Measurements from ENCODE around the gene SYNGR4.

SYNGR4 gene

DNA sequence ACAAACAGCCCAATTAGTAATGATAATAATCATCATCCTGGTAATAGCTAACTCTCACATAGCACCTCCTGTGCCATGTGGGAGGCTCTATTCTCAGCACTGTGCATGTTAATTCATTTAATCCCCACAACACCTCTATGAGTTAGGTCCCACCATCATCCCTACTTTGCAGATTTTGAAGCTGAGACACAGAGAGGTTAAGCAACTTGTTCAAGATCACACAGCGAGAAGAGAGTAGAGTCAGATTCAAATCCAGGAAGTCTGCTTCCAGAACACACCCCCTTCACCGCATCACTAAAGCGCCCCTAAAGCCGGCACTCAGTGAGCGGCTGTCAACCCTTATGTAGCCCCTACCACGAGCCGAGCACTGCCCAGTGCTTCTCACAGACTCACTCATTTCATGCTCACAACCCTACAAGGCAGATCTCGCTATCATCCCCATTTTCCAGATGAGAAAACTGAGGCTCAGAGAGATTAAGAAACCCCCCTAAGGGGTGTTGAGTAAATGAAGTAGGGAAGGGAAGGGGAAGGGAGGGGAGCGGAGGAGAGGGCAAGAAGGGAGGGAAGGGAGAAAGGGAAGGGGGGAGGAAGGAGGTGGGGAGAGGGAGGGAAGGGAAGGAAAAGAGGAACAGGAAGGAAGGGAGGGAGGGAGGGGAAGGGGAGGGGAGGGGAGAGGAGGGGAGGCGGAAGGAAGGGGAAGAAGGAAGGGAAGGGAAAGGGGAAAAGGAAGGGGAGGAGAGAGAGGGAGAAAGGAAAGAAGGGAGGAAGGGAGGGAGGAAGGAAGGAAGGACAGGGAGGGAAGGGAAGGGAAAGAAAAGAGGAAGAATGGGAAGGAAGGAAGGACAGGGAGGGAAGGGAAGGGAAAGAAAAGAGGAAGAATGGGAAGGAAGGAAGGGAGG is 22.4 kb upstream of the SYNGR4 start:
- peak; percentile 64 for DNase-seq (ENCODE audit: low spot score)

DNA sequence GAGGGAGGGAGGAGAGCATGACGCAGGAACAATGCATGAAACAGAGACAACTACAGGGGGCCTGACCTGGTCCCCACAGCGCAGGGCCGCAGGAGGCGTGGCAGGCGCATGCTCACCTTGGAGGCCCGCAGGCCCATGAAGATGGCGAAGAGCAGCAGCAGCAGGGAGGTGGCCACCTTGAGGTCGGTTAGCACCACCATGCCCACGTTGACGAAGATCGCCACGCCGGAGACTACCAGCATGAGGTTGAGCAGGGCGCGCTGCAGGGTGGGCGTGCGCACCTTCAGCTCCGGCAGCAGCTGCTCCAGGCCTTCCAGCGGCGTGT is 21.8 kb upstream of the SYNGR4 start:
- DNase-seq (ENCODE audit: low spot score) = no peak

DNA sequence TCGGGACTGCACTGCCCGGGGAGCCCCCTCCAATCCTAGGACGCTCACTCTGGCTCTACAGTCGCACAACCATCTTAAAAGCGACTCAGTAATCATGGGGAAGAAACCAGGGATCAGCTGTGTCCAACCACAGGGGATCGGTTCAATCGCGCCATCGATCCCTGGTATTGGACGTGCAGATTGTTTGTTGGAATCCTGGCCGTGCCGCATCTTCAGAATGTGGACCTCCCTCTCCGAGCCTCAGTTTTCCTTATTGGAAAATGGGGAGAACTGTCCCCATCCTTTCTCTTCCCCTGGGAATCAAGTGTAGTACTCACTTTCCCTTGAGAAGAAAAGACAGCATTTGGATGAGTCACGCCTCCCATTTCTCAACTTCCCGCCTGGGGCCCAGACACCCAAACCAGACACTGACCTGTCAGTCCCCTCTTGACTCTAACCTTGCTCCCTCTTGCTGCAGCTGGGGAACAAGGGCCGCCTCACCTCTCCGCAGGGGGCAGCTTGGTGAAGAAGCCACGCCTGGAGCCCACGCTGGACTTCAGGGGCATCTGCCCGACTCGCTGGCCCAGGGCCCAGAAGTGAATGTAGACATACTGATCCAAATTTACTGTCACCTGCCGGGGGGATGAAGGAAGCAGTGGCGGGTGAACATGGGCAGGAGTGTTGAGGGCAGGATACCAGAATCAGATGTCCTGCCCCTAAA is 21.2 kb upstream of the SYNGR4 start:
- DNase-seq (ENCODE audit: low spot score) = no peak

DNA sequence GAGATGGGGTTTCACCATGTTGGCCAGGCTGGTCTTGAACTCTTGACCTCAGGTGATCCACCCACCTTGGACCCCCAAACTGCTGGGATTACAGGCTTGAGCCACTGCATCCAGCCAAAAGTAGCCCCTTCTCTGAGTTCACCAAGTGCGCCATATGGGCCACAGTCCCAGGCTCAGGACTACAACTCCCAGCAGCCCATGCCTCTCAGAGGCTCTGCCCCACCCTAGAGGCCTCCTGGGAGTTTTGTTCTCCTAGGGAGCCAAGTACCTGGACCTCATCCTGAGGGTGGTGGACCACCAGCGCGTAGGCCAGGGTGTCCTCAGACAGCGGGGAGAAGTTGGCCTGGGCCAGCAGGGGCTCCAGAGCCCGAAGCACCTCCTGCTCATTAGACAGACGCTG is 19.3 kb upstream of the SYNGR4 start:
- no peak for DNase-seq (ENCODE audit: low spot score)

DNA sequence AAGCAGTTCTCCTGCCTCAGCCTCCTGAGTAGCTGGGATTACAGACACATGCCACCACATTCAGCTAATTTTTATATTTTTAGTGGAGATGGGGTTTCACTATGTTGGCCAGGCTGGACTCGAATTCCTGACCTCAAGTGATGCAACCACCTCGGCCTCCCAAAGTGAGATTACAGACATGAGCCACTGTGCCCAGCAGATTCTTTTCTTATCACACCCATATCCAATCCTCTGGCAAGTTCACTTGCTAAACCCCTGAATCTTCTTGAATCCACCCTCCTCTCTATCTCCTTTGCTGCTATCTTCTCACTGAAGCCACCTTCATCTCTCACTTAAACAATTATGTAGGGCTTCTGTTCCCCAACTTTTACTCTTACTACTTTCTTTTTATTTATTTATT is 18.0 kb upstream of the SYNGR4 start:
- DNase-seq (ENCODE audit: low spot score) = no peak

DNA sequence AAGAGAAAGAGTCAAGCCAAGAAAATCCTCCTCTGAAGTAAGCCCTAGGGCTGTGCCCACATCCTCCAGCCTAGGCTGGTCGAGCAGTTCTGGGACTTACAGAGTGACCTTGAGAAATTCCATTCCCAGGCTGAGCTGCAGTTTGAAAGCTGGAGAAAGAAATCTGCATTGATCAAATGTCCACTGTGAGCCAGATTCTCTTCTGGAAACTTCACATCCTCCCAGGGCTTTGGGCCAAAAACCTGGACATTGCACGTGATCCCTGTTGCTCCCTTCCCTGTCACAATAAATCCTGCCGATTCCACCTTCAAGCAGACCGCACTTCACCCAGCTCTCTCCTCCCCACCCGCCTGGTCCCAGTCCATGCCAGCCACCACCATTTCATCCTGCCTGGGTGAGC is 16.1 kb upstream of the SYNGR4 start:
- no peak for DNase-seq (ENCODE audit: low spot score)

DNA sequence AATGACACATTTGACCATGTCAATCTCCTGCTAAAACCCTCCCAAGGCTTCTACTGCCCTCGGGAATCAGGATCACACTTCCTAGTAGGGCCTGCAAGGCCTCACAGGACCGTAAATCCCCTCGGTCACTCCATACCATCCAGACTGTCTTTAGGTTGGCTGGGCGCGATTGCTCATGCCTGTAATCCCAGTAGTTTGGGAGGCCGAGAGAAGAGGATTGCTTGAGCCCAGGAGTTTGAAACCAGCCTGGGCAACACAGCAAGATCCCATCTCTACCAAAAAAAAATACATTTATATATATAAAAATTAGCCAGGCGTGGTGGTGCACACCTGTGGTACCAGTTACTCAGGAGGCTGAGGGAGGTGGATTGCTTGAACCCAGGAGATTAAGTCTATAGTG is 15.4 kb upstream of the SYNGR4 start:
- no peak for DNase-seq (ENCODE audit: low spot score)

DNA sequence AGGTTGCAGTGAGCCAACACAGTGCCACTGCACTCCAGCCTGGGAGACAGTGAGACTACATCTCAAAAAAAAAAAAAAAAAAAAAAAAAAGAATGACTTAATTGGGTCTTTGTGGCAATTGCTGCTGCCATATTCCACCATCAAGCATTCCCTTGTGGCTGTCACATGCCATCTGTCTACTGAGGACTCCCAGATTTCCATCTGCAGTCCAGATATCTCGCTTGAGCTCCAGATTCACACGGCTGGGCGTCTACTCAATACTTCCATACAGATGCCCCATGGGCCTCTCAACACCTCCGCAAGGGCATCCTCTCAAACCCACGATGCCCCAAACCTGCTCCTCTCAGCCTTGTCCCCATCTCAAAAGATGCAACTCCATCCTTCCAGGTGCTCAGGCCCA is 13.3 kb upstream of the SYNGR4 start:
- no peak for DNase-seq (ENCODE audit: low spot score)

DNA sequence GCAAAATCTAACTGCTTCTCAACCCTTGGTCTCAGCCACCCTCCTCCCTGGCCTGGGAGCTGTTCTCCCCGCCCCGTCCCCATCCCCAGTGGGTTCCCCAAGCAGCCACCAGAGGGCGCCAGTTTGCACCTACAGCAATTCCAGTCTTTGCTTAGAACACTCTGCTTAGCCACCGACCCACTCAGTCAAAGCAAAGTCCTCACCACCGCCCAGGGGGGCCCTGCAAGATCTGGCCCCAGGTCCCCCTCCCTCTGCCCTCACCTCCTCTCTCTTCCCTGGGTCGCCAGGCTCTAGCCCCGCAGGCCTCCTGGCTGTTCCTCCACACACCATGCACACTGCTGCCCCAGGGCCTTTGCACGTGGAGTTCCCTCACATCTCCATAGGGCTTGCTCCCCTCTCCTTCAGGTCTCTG is 12.8 kb upstream of the SYNGR4 start:
- peak; percentile 47 for DNase-seq (ENCODE audit: low spot score)

DNA sequence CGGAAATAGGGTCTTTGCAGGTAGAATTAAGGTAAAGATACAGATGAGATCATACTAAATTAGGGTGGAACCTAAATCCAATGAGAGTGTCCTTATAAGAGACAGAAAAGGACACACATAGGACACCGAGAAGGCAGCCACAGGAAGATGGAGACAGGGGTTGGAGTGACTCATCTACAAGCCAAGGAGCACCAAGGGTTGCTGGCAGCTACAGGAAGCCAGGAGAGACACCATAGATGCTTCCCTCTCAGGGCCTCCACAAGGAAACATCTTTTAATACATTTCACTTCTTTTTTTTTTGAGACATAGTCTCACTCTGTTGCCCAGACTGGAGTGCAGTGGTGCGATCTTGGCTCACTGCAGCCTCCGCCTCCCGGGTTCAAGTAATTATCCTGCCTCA is 10.5 kb upstream of the SYNGR4 start:
- no peak for DNase-seq (ENCODE audit: low spot score)

DNA sequence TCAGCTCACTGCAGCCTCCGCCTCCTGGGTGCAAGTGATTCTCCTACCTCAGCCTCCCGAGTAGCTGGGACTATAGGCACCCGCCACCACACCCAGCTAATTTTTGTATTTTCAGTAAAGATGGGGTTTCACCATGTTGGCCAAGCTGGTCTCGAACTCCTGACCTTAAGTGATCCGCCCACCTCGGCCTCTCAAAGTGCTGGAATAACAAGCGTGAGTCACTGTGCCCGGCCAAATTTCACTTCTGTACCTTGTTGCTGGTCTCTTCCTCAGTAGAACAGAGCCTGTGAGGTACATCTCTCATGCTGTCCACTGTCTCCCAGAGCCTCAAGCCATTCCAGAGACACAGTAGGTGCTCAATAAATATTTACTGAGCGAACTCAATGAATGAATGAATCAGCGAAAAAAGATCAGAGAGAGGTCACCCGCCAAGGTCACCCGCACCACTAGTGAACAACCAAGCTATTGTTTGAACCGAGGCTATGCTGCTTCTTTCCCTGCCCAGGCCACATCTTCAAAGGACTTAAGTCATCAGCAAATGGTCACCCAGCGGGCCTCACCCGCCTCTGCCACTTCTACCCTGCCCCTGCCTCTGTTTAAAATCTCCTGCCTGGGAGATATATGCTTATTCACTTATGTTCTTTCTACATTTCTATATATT is 9.7 kb upstream of the SYNGR4 start:
- no peak for DNase-seq (ENCODE audit: low spot score)

DNA sequence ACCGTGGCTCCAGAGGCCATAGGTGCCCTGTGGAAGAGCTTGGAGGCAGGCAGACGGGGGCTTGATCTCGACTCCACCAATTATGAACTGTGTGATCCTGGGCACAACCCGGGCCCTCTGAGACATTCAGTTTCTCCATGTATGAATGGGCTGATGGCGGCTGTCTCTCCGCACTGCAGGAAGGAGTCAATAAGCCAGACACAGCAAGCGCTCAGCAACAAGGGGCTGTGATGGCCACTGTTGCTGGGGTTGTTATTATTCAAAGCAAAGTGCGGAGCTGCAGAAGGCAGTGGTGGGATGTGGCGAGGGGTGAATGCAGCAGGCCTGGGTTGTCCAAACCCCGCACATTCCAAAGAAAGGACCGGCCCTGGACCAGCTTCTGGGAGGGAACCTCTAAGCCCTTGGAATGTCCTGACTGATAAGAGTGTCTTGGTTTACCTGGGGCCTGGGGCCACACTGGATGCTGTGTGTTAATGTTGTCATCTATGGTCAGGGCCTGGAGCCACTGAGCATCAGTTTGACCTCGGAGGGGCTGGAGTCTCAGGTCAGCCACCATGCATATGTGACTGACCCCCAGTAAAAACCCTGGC is 8.7 kb upstream of the SYNGR4 start:
- DNase-seq (ENCODE audit: low spot score) = no peak

DNA sequence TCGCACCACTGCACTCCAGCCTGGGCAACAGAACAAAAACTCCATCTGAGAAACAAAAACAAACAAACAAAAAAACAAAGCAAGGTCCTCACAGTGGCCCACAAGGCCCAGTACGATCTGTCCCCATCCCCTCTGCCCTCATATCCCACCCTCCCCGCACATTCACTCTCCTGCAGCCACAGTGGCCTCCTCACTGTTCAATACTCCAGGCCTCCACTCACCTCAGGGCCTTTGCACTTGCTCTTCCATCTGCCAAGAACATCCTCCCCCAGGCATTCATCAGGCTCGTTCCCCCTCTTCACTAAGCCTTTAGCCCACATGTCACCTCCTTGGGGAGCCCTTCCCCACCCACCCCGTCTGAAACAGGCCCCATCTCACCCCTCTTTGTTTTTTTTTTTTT is 5.0 kb upstream of the SYNGR4 start:
- DNase-seq (ENCODE audit: low spot score) = no peak

DNA sequence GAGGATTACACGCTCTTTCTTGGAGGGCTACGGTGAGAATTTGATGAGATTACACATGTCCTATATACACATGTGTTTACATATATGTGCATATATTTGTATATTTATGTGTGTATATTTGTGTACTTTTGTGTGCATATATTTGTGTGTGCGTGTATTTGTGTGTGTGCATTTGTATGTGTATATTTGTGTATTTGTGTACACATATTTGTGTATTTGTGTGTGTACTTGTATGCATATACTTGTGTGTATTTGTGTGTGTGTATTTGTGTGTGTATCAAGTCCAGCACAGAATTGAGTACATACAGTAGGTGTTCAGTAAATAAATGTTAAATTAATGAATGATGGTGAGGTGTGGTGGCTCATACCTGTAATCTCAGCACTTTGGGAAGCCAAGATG is 2.3 kb upstream of the SYNGR4 start:
- no peak for DNase-seq (ENCODE audit: low spot score)

DNA sequence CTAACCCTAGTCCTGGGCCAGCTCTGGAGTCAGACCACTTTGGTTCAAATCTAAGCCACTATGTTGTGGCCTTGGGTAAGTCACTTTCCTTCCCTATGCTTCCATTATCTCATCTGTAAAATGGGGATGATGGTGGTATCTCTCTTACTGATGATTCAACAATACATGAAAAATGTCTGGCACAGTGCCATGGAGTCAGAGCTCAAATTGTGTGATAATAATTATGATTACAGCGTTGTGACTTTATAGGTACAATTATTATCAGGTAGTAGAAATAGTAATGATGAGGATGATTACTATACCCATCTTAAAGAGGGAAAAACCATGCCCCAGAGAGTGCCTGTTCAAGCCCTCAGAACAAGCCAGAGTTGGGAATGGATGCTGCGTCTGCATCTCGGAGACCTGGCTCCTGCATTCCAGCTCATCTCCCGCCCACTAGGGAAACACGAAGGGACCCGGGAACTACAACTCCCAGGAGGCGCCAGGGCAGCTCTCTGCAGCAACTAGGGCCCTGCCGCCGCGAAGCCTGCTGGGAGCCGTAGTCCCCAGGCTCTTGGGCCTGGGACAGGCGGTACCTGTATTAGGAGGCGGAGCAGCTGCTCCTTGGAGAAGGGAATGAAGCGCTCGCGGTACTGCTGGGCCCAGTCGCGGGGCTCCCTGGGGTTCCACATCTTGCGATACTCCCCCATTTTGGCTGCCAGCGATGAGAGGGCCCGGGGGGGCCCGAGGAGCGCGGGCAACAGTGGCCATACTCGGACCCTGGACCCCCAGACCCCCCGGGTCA is 1.3 kb upstream of the SYNGR4 start:
- DNase-seq (ENCODE audit: low spot score) = peak; percentile 98

DNA sequence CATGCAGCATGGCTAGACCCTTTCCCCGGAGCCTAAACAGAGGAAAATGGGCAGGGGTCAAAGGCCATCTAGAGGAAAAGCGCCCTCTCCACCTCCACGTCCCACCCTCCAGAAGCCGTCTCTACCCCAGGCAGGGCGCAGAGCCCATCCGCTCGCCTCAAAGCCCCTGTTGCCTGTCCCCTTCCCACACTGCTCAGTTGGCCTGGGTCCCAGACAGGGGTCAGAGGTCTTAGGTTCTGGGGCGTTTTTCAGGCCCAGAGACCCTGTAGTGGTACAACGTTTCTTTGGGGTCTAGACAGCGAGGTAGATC is 712 bp upstream of the SYNGR4 start:
- no peak for DNase-seq (ENCODE audit: low spot score)

DNA sequence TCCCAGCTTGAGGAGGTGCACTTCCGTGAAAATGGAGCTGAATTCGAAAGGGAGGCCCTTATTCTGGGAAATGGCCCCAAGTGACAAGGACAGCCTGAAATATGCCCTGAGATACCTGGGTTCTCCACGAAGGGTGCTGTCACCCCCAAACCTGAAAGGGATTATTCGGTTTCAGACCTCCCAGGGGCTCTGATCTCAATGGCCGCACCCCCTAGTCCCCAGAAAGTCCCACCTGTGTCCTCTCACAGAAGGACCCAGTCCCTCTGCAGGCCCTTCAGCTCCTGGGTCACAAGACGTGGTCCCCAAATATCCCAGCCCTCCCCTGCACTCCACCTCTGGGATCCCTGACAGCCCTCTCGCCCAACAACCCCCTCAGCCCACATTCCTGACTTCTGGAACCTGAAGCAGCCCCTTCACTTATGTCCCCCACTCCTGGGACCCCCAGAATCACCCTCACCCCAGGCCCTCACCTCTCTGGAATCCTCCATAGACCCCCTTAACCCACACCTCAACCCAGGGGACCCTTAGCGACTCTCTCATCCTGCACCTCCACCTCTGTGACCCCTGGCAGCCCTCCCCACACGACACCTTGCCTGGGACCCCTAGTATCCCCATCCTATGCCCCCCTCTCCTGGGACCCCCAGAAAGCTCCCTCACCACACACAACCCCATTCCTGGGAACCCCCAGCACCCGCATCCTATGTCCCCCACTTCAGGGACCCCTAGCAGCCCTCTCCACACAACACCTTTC is 606 bp downstream of the SYNGR4 start:
- DNase-seq (ENCODE audit: low spot score) = no peak

DNA sequence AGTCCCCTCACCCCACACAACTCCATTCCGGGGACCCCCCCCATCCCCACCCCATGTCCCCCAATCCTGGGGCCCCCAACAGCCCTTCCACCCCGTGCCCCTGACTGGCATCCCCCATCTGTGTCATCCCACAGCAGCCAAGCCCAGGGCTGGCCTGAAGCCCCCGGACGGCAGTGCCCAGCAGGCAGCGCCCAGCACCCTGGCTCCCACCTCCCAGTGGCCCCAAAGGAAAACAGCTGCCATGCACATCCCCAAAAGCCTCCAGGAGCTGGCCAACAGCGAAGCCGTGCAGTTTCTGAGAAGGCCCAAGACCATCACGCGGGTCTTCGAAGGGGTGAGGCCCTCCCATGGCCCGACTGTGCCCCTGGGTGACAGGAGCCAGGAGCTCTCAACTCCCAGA is 1.4 kb downstream of the SYNGR4 start:
- no peak for DNase-seq (ENCODE audit: low spot score)

DNA sequence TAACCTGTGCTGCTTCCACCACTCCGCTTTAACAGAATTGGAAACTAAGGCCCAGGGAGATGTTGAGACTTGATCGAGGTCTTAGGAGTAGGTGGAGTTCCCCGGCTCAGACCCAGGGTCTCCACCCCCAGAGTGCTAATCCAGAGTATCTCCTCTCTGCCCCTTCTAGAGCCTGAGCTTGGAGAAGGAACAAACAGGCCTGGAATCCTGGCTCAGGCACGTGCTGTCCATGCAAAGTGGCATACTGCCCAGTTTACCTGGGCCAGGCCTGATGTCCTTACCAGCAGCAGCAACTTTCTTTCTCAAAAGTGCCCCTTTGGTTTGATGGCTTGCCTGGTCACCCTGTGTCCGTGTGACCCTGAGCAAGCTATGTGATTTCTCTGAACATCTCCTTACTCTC is 3.7 kb downstream of the SYNGR4 start:
- DNase-seq (ENCODE audit: low spot score) = no peak

DNA sequence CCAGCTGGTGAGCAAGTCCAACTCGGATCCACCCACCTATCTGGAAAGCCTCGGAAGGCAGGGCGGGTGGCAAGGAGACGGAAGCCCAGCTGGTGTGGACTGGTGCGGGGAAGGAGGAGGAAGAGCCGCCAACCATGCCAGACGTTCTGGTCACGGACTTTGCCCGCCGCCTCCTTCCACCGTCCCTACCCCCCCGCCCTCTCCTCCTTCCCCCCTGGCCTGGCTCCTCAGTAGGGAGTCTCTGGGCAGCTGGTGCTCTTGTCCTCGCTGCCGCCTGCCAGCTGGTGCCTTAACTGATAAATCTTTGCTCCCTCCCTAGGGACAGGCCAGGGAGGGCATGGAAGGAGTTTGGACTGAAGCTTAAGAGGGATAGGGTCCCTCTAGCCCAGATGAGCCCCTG is 4.8 kb downstream of the SYNGR4 start:
- DNase-seq (ENCODE audit: low spot score) = no peak

DNA sequence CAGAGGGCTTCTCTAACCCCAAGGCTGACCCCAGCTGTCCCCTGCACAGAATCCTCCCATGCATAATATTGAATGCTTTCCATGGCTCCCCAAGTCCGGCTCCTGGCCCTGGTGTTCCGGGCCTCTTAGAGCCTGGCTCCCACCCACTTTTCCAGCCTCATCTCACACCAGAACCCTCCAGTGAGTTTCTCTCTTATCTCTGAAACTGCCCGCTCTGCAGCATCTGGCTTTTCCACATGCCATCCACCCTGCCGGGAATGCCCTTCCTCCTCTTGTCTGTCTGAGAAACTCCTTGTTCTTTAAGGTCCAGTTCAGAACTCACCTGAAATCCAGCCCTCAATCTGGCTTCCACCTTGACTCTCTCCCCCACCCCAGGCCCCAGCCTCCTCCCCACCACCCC is 6.8 kb downstream of the SYNGR4 start:
- no peak for DNase-seq (ENCODE audit: low spot score)

DNA sequence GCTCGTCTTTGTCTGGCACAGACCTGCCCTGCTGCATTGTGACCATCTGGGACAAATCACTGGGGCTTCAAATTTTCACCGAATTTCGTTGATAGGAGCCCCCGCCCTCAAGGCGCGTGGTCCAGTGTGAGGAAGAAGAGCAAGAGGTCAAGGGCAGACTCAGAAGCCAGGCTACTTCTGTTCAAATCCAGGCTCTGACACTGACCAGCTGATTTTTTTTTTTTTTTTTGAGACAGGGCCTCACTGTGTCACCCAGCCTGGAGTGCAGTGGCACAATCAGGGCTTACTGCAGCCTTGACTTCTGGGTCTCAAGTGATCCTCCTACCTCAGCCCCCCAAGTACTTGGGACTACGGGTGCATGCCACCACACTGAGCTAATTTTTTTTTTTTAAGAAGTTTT is 7.2 kb downstream of the SYNGR4 start:
- no peak for DNase-seq (ENCODE audit: low spot score)
